Lung (tissue), 12 donors: ENCODE results near the gene SLC35B2. TPM values are rescaled to one million over a fixed set of nuclear protein-coding genes. Genes with fewer than 3 reads are reported as not detected.

Source experiments
- ATAC-seq: fragments of 200-7000 bp; cut with Tn5 transposase; one replicate; pipeline ENCODE4 v1.9.1; 2020; ENCODE audit warnings: moderate number of reproducible peaks; ENCODE audit not compliant: insufficient read depth, low FRiP score
- DNase-seq, 3 donors: peaks; one replicate each; pipeline ENCODE4 v3.0.0-alpha.2; 2013 to 2017
- H3K27ac ChIP-seq, 2 donors: one replicate each; pipeline ENCODE4 v1.5.1; 2013; ENCODE audit warnings: mild to moderate bottlenecking in 2 of 2, moderate library complexity in 2 of 2, control low read depth in 1 of 2, inconsistent platforms in 1 of 2, low read depth in 1 of 2, low read length in 1 of 2
- H3K27me3 ChIP-seq, 3 donors: one replicate each; pipeline ENCODE4 v1.5.1; 2013; ENCODE audit warnings: low read length in 2 of 3; ENCODE audit not compliant: control insufficient read depth in 3 of 3, insufficient read depth in 3 of 3
- H3K36me3 ChIP-seq, 4 donors: one replicate each; pipeline ENCODE4 v1.5.1; 2013; ENCODE audit warnings: low read length in 4 of 4, mild to moderate bottlenecking in 1 of 4, moderate library complexity in 1 of 4; ENCODE audit not compliant: control insufficient read depth in 4 of 4, insufficient read depth in 4 of 4
- H3K4me1 ChIP-seq, 5 donors: one replicate each; pipeline ENCODE4 v1.5.1; 2013; ENCODE audit warnings: low read length in 5 of 5, mild to moderate bottlenecking in 2 of 5, moderate library complexity in 1 of 5; ENCODE audit not compliant: control insufficient read depth in 5 of 5, insufficient read depth in 5 of 5
- H3K4me3 ChIP-seq: one replicate; pipeline ENCODE4 v1.5.1; 2013; ENCODE audit warnings: mild to moderate bottlenecking, control low read depth, moderate library complexity
- H3K9ac ChIP-seq, 2 donors: one replicate each; pipeline ENCODE4 v1.5.1; 2013; ENCODE audit warnings: low read length in 2 of 2, control low read depth in 1 of 2; ENCODE audit not compliant: insufficient read depth in 1 of 2
- H3K9me3 ChIP-seq, 4 donors: one replicate each; pipeline ENCODE4 v1.5.1; 2013; ENCODE audit warnings: low read length in 3 of 4, mild to moderate bottlenecking in 1 of 4, moderate library complexity in 1 of 4; ENCODE audit not compliant: control insufficient read depth in 4 of 4, insufficient read depth in 3 of 4
- CTCF ChIP-seq: IDR thresholded peaks from 2 replicates; pipeline ENCODE4 v1.5.1; 2012; ENCODE audit warnings: mild to moderate bottlenecking; ENCODE audit errors: control extremely low read depth, extremely low read depth
- WGBS, 2 donors: extraction: QIAGEN DNeasy Blood & Tissue Kit; methylation state at CpG; one replicate each; pipeline ENCODE4 v1.1.7; 2013; 5-methylcytosine and 5-hydroxymethylcytosine counted together
- polyA plus RNA-seq, 2 donors: library from polyadenylated mRNA; stranded (reverse); fragments of 200-250 nt; gene quantifications; one replicate each; pipeline ENCODE4 v1.2.1, GENCODE V29; 2013
- total RNA-seq, 2 donors: library from RNA; depleted of rRNA in 1 of 2; stranded (reverse); fragments of >200 nt in 1 of 2; gene quantifications; one replicate each; pipeline ENCODE4 v1.2.1, GENCODE V29; 2014 to 2021
- donor health status: control.
- donor health status: control.
- donor health status: Bipolar disorder and iron deficiency.
- donor health status: healthy.
- donor health status: DM: yes; HTN: yes; CAD: no.

The SLC35B2 gene
- total and polyA plus RNA-seq, 4 donors: 15.0 to 44.4 (median 34.9) TPM

GRCh38 chr6:44275749-44276648 is 18.7 kb upstream of the SLC35B2 start:
- TF ChIP-seq CTCF: no peak
- Histone ChIP-seq H3K36me3 (no peaks in the 10 kb centered on the region), H3K27ac (no peak overlapping the region), H3K9me3 (peaks cover 0 to 4% (median 0%) of the 10 kb centered on the region in 4 donors), H3K27me3 (peaks cover 3 to 57% (median 21%) of the 10 kb centered on the region in 3 donors), H3K9ac (no peak overlapping the region), H3K4me3 (no peak overlapping the region), H3K4me1 (peaks cover 0 to 13% (median 0%) of the 10 kb centered on the region in 5 donors)
- ATAC-seq: no peak
- 6 to 13% methylated on average over 79 to 109 of the region's 109 CpGs for WGBS, 2 donors
- DNase-seq: peak; percentile 45 to 62 (median 53)

GRCh38 chr6:44275271-44275748 is 18.0 kb upstream of the SLC35B2 start:
- no peaks in the 10 kb centered on the region for H3K36me3 ChIP-seq
- DNase-seq: no peak
- TF ChIP-seq CTCF: no peak
- no peak overlapping the region for H3K4me3 ChIP-seq
- H3K27me3 ChIP-seq: peaks cover 3 to 54% (median 21%) of the 10 kb centered on the region in 3 donors
- 72 to 86% methylated on average over 59 of the region's 59 CpGs for WGBS, 2 donors
- no peak overlapping the region for H3K27ac ChIP-seq
- ATAC-seq: no peak
- no peak overlapping the region for H3K9ac ChIP-seq
- H3K4me1 ChIP-seq: peaks cover 0 to 13% (median 0%) of the 10 kb centered on the region in 5 donors
- H3K9me3 ChIP-seq: peaks cover 0 to 4% (median 0%) of the 10 kb centered on the region in 4 donors

- peaks cover 3 to 59% (median 35%) of the 10 kb centered on the region in 3 donors for H3K27me3 ChIP-seq
Observed at GRCh38 chr6:44273617-44274016, 16.3 kb upstream of the SLC35B2 start.

More at GRCh38 chr6:44273617-44274016, 16.3 kb upstream of the SLC35B2 start:
- Histone ChIP-seq H3K9me3 (peaks cover 0 to 4% (median 0%) of the 10 kb centered on the region in 4 donors), H3K4me3 (no peak overlapping the region), H3K36me3 (no peaks in the 10 kb centered on the region), H3K9ac (no peak overlapping the region), H3K27ac (no peak overlapping the region), H3K4me1 (peaks cover 0 to 13% (median 0%) of the 10 kb centered on the region in 5 donors)
- DNase-seq (no peak), ATAC-seq (no peak)
- no peak for TF ChIP-seq CTCF
- 82 to 88% methylated on average over 1 of the region's 1 CpG for WGBS, 2 donors
